ENCODE measurements around the gene SP1. TPM values are rescaled to one million over a fixed set of nuclear protein-coding genes. Genes with fewer than 3 reads are reported as not detected.

The SP1 gene
- total and polyA plus RNA-seq, 9 of the 15 experiments (the other 6 are each of a cell fraction or from before 2014, with no cell fraction given), result 8.0 to 65.5 (median 41.6) TPM

GRCh38 chr12:53378724-53379388 lies 1.1 kb upstream of the SP1 start (continued):
- no peak for TF ChIP-seq ETS2 (tag; IDR thresholded peaks at IDR 0.05; ENCODE audit: borderline replicate concordance, poor library complexity, severe bottlenecking)
- no peak for TF ChIP-seq CEBPB (tag; IDR thresholded peaks at IDR 0.05)
- no peak for TF ChIP-seq ZNF785 (CRISPR knock-in tag; IDR thresholded peaks at IDR 0.05)
- no peak for TF ChIP-seq RFX5 (IDR thresholded peaks at IDR 0.05; ENCODE audit: low read depth, low read length)
- peak; percentile 61 for TF ChIP-seq SMARCA4 (IDR thresholded peaks at IDR 0.05)
- 0 out of 4 replicates have a peak, but pooled peaks of 1 of the 2 experiments have one; percentile 12 for TF ChIP-seq UBTF (IDR thresholded peaks at IDR 0.05; ENCODE audit: borderline replicate concordance in 1 of 2, low read depth in 2 of 2, low read length in 2 of 2)
- TF ChIP-seq ZNF655 (CRISPR knock-in tag; IDR thresholded peaks at IDR 0.05), result no peak
- no peak for TF ChIP-seq SP1 (CRISPR knock-in tag; IDR thresholded peaks at IDR 0.05)
- no peak for TF ChIP-seq ZNF217 (CRISPR knock-in tag; IDR thresholded peaks at IDR 0.05)
- no peak for TF ChIP-seq RBM34 (IDR thresholded peaks at IDR 0.05; ENCODE audit: borderline replicate concordance, insufficient read depth, low read length)
- no peak for TF ChIP-seq HNRNPUL1 (IDR thresholded peaks at IDR 0.05; ENCODE audit: low read length)
- TF ChIP-seq TAF15 (IDR thresholded peaks at IDR 0.05; ENCODE audit: low read depth, low read length), result no peak
- peak; percentile 30; the same call in 1 of the 2 replicates for TF ChIP-seq STAT5B (CRISPR knock-in tag; IDR thresholded peaks at IDR 0.05)
- TF ChIP-seq MAX (CRISPR knock-in tag; IDR thresholded peaks at IDR 0.05), result peak; percentile 76
- TF ChIP-seq ZNF551 (CRISPR knock-in tag; IDR thresholded peaks at IDR 0.05), result no peak
- no peak for TF ChIP-seq SMARCB1 (IDR thresholded peaks at IDR 0.05; ENCODE audit: insufficient read length, low read depth)
- TF ChIP-seq WHSC1 (IDR thresholded peaks at IDR 0.05; ENCODE audit: low read length), result no peak
- no peak for TF ChIP-seq TRIM24 (IDR thresholded peaks at IDR 0.05)
- TF ChIP-seq FUS (optimal IDR thresholded peaks at IDR 0.05; ENCODE audit: low read depth, low read length), result no peak
- peak in 1 of 2 experiments; percentile 26; a peak in 1 of 4 replicates for TF ChIP-seq SRF (CRISPR knock-in tag; IDR thresholded peaks at IDR 0.05)
- no peak for TF ChIP-seq NFYB (IDR thresholded peaks at IDR 0.05; ENCODE audit: extremely low read depth, insufficient read length)
